ENCODE measurements around the gene FAM241A.
"Not testable (repeated sequence)": the region's sequence is repeated elsewhere in the genome, so short reads cannot be mapped to it uniquely, and the experiment has no call there.

FAM241A gene

GRCh38 chr4:112138538-112138937, 6.7 kb upstream of the FAM241A start:
- DNase-seq (ENCODE audit: low read depth, low spot score): no peak

- no peak for DNase-seq (ENCODE audit: low read depth, low spot score)
These were observed 4.7 kb upstream of the FAM241A start for GRCh38 chr4:112140536-112140935.

- no peak for DNase-seq (ENCODE audit: low read depth, low spot score)
These were observed 3.7 kb upstream of the FAM241A start for GRCh38 chr4:112141366-112142138.

- DNase-seq (ENCODE audit: low read depth, low spot score): no peak
These were observed 3.1 kb upstream of the FAM241A start for GRCh38 chr4:112142182-112142581.

GRCh38 chr4:112143781-112144180, 1.5 kb upstream of the FAM241A start:
- DNase-seq (ENCODE audit: low read depth, low spot score): no peak

GRCh38 chr4:112144546-112145325, 518 bp upstream of the FAM241A start:
- no peak for DNase-seq (ENCODE audit: low read depth, low spot score)

GRCh38 chr4:112145790-112146501, 692 bp downstream of the FAM241A start:
- no peak for DNase-seq (ENCODE audit: low read depth, low spot score)

- no peak for DNase-seq (ENCODE audit: low read depth, low spot score)
These were observed 1.2 kb downstream of the FAM241A start for GRCh38 chr4:112146502-112146813.

- no peak for DNase-seq (ENCODE audit: low read depth, low spot score)
These were observed 2.4 kb downstream of the FAM241A start for GRCh38 chr4:112147697-112148096.

- no peak for DNase-seq (ENCODE audit: low read depth, low spot score)
These were observed 5.7 kb downstream of the FAM241A start for GRCh38 chr4:112150920-112151319.

GRCh38 chr4:112152521-112152920, 7.3 kb downstream of the FAM241A start:
- DNase-seq (ENCODE audit: low read depth, low spot score): no peak

GRCh38 chr4:112153211-112153791, 8.0 kb downstream of the FAM241A start:
- DNase-seq (ENCODE audit: low read depth, low spot score): no peak

GRCh38 chr4:112156112-112156511, 10.9 kb downstream of the FAM241A start:
- DNase-seq (ENCODE audit: low read depth, low spot score): no peak

GRCh38 chr4:112156553-112156952, 11.3 kb downstream of the FAM241A start:
- DNase-seq (ENCODE audit: low read depth, low spot score): no peak

GRCh38 chr4:112163706-112164105, 18.5 kb downstream of the FAM241A start:
- DNase-seq (ENCODE audit: low read depth, low spot score): not testable (repeated sequence)

- no peak for DNase-seq (ENCODE audit: low read depth, low spot score)
These were observed 22.5 kb downstream of the FAM241A start for GRCh38 chr4:112167794-112168193.

- no peak for DNase-seq (ENCODE audit: low read depth, low spot score)
These were observed 23.7 kb downstream of the FAM241A start for GRCh38 chr4:112168719-112169500.

- no peak for DNase-seq (ENCODE audit: low read depth, low spot score)
These were observed 25.3 kb downstream of the FAM241A start for GRCh38 chr4:112170451-112170993.

GRCh38 chr4:112171051-112171763, 26.0 kb downstream of the FAM241A start:
- not testable (repeated sequence) for DNase-seq (ENCODE audit: low read depth, low spot score)

- no peak for DNase-seq (ENCODE audit: low read depth, low spot score)
These were observed 26.9 kb downstream of the FAM241A start for GRCh38 chr4:112172180-112172579.

Measured in iPS DF 19.7 (cell line).